ENCODE results near the gene IGF2BP2.
"Not testable (repeated sequence)": the region's sequence is repeated elsewhere in the genome, so short reads cannot be mapped to it uniquely, and the experiment has no call there.

Gene IGF2BP2

GRCh38 chr3:185862920-185863319 lies 38.1 kb upstream of the IGF2BP2 start:
- TF ChIP-seq ZFX (IDR thresholded peaks at IDR 0.05) (no peak), CTCF (conservative IDR thresholded peaks at IDR 0.05) (no peak)
- no peak overlapping the region for H3K27ac ChIP-seq

- no peak for TF ChIP-seq CTCF (conservative IDR thresholded peaks at IDR 0.05)
- no peak for TF ChIP-seq ZFX (IDR thresholded peaks at IDR 0.05)
- H3K27ac ChIP-seq: no peak overlapping the region
These were observed 34.6 kb upstream of the IGF2BP2 start for GRCh38 chr3:185859294-185859972.

GRCh38 chr3:185858502-185859225 lies 33.8 kb upstream of the IGF2BP2 start:
- TF ChIP-seq CTCF (conservative IDR thresholded peaks at IDR 0.05) (no peak), ZFX (IDR thresholded peaks at IDR 0.05) (no peak)
- H3K27ac ChIP-seq: no peak overlapping the region

GRCh38 chr3:185857208-185857607 lies 32.4 kb upstream of the IGF2BP2 start:
- H3K27ac ChIP-seq: no peak overlapping the region
- no peak for TF ChIP-seq CTCF (conservative IDR thresholded peaks at IDR 0.05)
- no peak for TF ChIP-seq ZFX (IDR thresholded peaks at IDR 0.05)

- TF ChIP-seq ZFX (IDR thresholded peaks at IDR 0.05) (no peak), CTCF (conservative IDR thresholded peaks at IDR 0.05) (no peak)
- no peak overlapping the region for H3K27ac ChIP-seq
These were observed 31.8 kb upstream of the IGF2BP2 start for GRCh38 chr3:185856652-185857051.

- not testable (repeated sequence) for H3K27ac ChIP-seq
These were observed 28.9 kb upstream of the IGF2BP2 start for GRCh38 chr3:185853771-185854170.

GRCh38 chr3:185852635-185853034 lies 27.8 kb upstream of the IGF2BP2 start:
- no peak overlapping the region for H3K27ac ChIP-seq
- TF ChIP-seq CTCF (conservative IDR thresholded peaks at IDR 0.05): no peak
- no peak for TF ChIP-seq ZFX (IDR thresholded peaks at IDR 0.05)

GRCh38 chr3:185851959-185852358 lies 27.1 kb upstream of the IGF2BP2 start:
- H3K27ac ChIP-seq: no peak overlapping the region
- TF ChIP-seq ZFX (IDR thresholded peaks at IDR 0.05) (no peak), CTCF (conservative IDR thresholded peaks at IDR 0.05) (no peak)
